DMS79 (cell line): ENCODE results near the gene MED15.

Source experiments
- DNase-seq: peaks from one replicate; lab custom pipeline; 2025; lab: John Stamatoyannopoulos, UW

MED15 gene

GRCh38 chr22:20571531-20572007, 64.2 kb downstream of the MED15 start:
- no peak for DNase-seq

DNA sequence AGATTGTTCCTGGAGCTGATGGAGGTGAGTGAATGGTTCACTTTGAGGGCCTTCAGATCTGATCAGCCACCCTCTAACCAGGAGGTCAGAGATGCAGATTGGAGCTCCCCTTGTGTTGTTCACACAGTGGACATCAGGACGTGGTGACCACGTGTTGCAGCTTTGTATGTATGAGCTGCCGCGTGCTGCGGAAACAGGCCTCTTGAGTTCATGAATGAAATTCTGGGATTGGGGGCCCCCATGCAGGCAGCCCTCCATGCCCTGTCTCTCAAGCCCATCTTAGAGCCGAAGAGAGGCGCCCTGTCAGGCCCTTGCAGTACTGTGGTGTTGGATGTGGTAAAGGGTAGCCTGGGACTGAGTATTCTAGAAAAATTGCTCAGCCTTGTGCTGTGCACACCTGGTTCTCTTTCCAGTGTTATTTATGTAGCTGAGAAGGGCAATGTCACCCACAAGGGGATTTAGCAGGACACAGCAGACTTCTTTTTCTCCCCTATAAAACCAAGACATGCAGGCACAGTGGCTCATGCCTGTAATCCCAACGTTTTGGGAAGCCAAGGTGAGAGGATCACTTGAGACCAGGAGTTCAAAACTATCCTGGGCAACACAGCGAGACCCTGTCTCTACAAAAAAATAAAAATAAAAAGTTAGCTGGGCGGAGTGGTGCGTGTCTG, 64.9 kb downstream of the MED15 start:
- DNase-seq = no peak

- no peak for DNase-seq
These were observed 65.9 kb downstream of the MED15 start for GRCh38 chr22:20573176-20573832.

DNA sequence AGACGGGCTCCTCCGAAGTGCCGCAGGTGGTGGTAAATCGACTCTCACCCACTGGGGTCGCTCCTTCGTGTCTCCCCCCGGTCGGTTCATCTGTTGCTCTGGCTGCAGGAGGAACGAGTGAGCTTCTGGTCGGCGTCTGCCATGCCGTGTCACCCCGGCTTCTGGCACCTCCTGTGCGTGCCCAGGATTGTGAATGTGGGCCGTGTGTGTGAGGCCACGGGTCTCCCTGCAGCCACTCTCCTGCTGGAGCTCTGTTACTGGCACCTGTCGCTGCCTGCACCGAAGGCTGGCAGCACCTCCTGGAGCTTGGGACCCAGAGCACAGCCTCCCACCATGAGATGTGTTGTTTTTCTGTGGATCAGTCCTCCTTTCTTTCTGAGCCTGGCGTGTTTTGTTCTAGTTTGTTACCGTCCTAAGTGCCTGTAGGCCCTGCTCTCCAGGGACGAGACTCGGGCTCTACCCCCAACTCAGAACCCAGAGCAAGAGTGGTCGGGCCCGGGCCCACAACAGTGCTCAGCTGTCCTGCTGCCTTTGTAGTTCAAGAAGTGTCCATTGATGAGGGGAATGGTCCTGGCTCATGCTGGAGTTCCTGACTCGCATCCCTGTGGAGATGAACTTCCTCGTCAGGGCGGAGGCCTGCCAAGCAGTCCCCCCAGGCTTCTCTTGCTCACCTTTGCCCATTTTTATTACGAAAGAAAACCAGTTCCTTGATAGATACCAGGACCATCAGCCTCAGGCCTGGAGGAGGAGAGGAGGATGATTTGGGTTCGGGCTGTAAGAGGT, 66.6 kb downstream of the MED15 start:
- no peak for DNase-seq

GRCh38 chr22:20574920-20575353, 67.5 kb downstream of the MED15 start:
- no peak for DNase-seq

DNA sequence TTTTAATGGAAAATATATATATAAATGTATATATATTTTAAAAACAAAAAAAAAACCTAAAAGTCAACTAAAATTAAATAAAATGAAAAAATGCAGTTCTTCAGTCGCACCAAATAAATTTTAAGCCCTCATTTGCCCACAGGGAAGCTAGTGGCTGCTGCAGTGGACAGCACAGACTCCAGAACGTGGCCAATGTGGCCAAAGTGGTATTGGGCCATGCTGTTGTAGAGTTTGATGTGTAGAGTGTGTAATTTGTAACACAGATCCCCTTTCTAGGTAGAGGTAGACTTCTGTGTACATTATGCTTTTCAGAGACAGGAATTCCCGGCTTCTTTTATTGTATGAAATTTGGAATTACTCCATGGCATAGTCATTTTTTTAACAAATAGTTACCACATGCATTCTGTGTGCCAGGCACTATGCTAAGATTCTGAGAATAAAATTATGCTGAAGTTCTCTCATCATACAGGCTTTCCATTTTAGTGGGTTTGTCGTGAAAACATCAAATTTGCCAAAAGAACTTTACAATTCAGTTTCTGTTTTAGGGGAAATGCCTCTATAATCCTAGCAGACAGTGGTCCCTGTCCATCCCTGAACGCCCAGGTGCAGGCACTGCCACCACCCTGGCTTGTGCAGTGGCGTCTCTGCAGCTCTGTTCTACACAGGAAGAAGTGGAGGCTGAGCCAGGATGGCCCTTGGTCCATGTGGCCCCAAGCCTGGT, 68.5 kb downstream of the MED15 start:
- DNase-seq = no peak

DNA sequence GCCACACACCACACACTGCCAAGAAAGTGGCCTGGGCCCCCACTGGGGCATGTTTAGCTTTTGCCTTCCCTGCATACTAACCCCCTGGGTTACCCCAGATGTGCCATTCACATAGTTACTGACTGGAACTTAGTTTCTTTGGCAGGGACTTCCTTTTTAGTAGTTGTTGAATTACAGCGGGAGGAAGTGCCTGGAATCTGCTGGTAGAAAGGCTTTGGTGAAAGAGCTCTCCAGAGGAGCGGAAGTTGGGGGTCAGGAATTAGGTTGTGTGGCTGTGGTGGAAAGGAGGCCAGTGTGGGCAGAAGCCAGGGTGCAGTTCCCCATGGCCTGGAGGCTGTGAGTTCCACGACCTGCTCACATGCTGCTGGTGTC, 69.0 kb downstream of the MED15 start:
- no peak for DNase-seq

DNA sequence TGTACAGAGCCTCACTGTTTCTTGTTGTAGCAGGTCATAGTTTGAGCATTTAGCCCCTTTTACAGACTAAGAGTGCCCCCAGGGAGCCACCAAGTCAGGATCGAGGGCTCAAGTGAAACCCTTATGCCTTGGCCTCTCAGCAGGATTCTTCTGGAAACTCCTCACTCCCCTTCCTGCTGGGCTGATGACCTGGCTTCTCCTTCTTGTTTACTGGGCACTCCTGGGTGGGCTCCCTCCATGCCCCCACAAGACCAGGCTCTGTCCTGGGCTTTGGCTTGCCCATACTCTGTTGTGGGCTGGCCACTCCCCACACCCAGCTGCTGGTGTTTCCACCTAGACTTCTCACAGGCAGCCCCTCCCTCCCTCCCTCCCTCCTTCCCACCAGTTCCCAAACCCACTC, 69.6 kb downstream of the MED15 start:
- DNase-seq = no peak

GRCh38 chr22:20577549-20577975, 70.2 kb downstream of the MED15 start:
- DNase-seq = no peak

GRCh38 chr22:20578192-20578591, 70.8 kb downstream of the MED15 start:
- DNase-seq = no peak

- DNase-seq = no peak
These were observed 71.3 kb downstream of the MED15 start for GRCh38 chr22:20578707-20579106.

DNA sequence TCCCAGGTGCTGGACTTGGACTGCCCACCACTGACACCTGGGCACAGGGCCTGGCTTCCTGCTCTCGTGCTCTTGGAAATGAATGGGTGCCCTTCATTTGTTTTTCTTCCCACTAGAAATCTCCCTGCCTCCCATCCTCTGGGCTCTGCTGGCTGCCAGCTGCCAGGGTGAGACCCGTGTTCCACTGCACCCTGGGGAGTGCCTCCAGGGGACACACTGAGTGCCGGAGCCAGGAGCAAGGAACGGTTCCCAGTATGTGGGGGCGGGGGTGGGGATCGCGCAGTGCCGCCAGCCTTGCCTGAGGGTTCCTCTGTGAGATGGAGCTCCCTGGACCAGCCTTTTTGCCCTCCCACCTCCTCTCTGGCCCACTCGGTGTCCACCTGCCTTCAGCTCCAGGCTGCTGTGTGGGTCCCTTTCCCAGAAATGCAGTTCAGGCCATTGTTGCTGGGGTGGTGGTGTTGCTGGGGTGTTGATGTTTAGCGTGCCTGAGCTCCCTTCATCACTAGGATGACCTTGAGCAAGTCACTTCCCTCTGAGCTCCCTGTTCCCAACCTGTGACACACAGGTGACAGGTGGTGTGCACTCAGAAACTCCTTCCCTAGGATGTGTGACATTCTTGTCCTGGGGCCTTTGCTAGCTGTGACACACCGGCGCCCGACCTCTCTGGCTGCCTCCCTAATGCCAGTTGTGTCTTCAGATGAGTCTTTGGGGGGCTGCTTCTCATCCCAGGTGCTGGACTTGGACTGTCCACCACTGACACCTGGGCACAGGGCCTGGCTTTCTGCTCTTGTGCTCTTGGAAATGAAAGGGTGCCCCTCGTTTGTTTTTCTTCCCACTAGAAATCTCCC, 72.1 kb downstream of the MED15 start:
- DNase-seq = no peak

DNA sequence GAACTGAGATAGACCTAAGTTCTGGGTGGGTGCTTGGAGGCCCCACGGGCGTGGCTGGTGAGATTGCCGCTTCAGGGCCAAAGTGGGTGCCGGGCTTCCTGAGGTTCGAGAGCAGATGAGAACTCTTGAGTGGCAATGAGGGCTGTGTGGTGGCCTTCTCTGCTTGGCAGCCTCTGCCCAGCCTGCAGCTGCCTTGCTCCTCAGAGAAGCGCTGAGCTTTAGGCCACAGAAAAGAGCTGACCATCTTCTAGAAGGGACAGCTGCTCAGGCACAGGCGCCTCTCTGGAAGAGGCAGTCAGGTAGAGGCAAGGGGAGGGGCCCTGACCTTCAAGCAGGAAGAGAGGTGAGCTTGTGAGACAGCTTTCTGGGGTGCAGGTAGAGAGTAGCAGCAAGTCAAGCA, 72.8 kb downstream of the MED15 start:
- no peak for DNase-seq

- no peak for DNase-seq
These were observed 73.4 kb downstream of the MED15 start for GRCh38 chr22:20580611-20581502.

DNA sequence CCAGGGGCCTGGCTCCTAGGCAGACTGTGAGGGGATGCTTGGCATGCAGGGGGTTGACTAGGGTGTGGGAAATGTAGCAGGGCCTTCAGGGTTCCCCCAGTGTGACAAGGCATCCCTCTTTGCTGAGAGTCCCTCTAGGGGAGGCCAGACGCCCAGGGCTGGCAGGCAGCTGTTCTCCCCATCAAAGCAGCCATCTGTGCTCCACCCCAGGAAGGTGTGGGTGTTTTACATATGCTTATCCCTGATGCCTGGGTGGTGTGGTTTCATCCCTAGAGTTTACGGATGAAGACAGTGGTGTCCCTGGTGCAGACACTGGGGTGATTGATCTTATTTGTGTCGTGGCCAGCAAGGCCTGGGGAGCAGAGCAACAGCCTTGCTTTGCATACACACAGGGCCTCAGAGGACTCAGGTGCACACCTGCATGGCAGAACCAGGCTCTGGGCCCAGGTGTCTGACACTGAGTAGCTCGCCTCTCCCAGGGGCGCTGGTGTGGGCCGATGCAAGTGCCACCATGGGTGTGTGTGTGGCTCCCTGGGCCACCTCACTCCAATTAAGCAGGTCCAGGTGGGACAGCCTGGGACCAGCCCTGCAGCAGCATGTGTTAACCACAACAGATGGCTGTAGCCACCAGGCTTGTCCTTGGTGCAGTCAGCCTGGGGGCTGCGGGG, 74.2 kb downstream of the MED15 start:
- DNase-seq = no peak

GRCh38 chr22:20582171-20582511, 74.7 kb downstream of the MED15 start:
- DNase-seq = no peak

GRCh38 chr22:20582520-20583361, 75.3 kb downstream of the MED15 start:
- no peak for DNase-seq

DNA sequence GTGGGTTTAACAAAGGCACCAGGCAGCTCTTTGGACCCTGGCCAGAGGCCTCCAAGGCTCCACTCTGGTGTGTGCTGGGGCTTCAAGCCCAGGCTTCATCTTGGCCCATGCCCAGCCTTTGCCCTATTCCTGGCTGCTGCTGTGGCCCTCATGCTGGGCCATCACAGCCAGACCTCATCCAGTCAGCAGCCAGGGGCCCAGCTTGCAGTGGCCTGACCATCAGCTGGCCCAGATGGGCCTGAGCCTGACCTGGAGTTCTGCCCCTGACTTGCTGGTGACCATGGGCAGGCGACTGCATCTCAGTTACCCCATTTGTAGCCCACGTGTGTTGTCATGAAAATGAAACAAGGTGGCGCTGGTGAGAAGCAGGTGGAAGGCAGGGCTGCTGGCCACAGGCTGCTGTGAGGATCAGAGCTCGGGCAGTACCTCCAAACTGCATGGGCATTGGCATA, 76.1 kb downstream of the MED15 start:
- no peak for DNase-seq
